K562 (cell line): ENCODE results near the gene POU2F1. TPM values are rescaled to one million over a fixed set of nuclear protein-coding genes. Genes with fewer than 3 reads are reported as not detected.

ENCODE experiments used
- CBX5 ChIP-seq: IDR thresholded peaks from 2 replicates; pipeline ENCODE4 v1.6.1; 2014; ENCODE audit warnings: low read depth, borderline replicate concordance
- FOSL1 ChIP-seq: fragments of 200-800 bp; sonication (Bioruptor generic); conservative IDR thresholded peaks from 2 replicates; pipeline ENCODE4 v1.6.1; 2016; ENCODE audit warnings: missing genetic modification characterization, missing compliant biosample characterization
- FOXK2 ChIP-seq, 2 experiments: fragments of 450-650 bp; IDR thresholded peaks in 1 of 2; conservative IDR thresholded peaks in 1 of 2; 2 replicates each; pipeline ENCODE4 v1.6.1; 2016; ENCODE audit warnings: low read depth in 2 of 2, mild to moderate bottlenecking in 1 of 2
- GATAD2B ChIP-seq: fragments of 450-650 bp; IDR thresholded peaks from 2 replicates; pipeline ENCODE4 v1.6.1; 2017; ENCODE audit warnings: mild to moderate bottlenecking, borderline replicate concordance
- HNRNPLL ChIP-seq: fragments of 200-400 bp; formaldehyde crosslinking; IDR thresholded peaks from 2 replicates; pipeline ENCODE4 v1.6.1; 2017; ENCODE audit warnings: low read length, low read depth, mild to moderate bottlenecking; ENCODE audit not compliant: poor library complexity, severe bottlenecking
- KHSRP ChIP-seq: fragments of 450-650 bp; IDR thresholded peaks from 2 replicates; pipeline ENCODE4 v1.6.1; 2017
- L3MBTL2 ChIP-seq: fragments of 450-650 bp; IDR thresholded peaks from 2 replicates; pipeline ENCODE4 v1.6.1; 2016; ENCODE audit warnings: mild to moderate bottlenecking, moderate library complexity
- MAZ ChIP-seq, 2 experiments: fragments of 450-650 bp in 1 of 2; sonication (generic) in 1 of 2; formaldehyde crosslinking; IDR thresholded peaks in 1 of 2; conservative IDR thresholded peaks in 1 of 2; 2 replicates each; pipeline versions ENCODE4 v1.4.0 to v1.5.0; 2020; ENCODE audit warnings: mild to moderate bottlenecking in 1 of 2, missing genetic modification reagents in 1 of 2
- ZNF384 ChIP-seq: IDR thresholded peaks from 2 replicates; pipeline ENCODE4 v1.6.1; 2012; ENCODE audit warnings: low read depth, low read length, improper control_type of control experiment
- ZNF79 ChIP-seq: fragments of 250-450 bp; sonication (Bioruptor Pico); IDR thresholded peaks from 2 replicates; pipeline ENCODE4 v1.4.0; 2020; ENCODE audit warnings: low read depth, mild to moderate bottlenecking, moderate library complexity
- ZNF830 ChIP-seq: fragments of 250-450 bp; sonication (Bioruptor Pico); IDR thresholded peaks from 2 replicates; pipeline ENCODE4 v1.5.0; 2021; ENCODE audit warnings: mild to moderate bottlenecking
- polyA plus RNA-seq, 8 experiments: library from polyadenylated mRNA; depleted of rRNA in 4 of 8; stranded (reverse) in 5 of 8; unstranded in 3 of 8; fragments of >200 nt; fragmentation: Nextera tagmentation in 2 of 8; fragmentation: Illumina TruSeq in 1 of 8; extraction: Ambion mirVana in 2 of 8; extraction: Trizol in 1 of 8; gene quantifications; 2 replicates each; pipeline versions ENCODE4 v1.2.1 to v1.2.3, GENCODE V29; 2011 to 2014; ENCODE audit warnings: inconsistent platforms in 1 of 8, missing spikeins in 1 of 8
- total RNA-seq, 7 experiments: library from RNA; depleted of rRNA in 6 of 7; stranded (reverse); fragments of >200 nt in 6 of 7; fragmentation: Illumina TruSeq in 2 of 7; extraction: Trizol in 2 of 7; gene quantifications; 2 replicates each; pipeline versions ENCODE4 v1.2.1 to v1.2.3, GENCODE V29; 2011 to 2021; ENCODE audit warnings: low replicate concordance in 1 of 7
- TF ChIP-seq, protein P1 (sequence below): fragments of 450-650 bp; IDR thresholded peaks from 2 replicates; pipeline ENCODE4 v1.6.1; 2016; ENCODE audit warnings: mild to moderate bottlenecking
- TF ChIP-seq, protein P2 (sequence below), 2 experiments: IDR thresholded peaks; 2 replicates each; pipeline ENCODE4 v1.6.1; 2012; ENCODE audit warnings: improper control_type of control experiment in 2 of 2, low read depth in 2 of 2, low read length in 2 of 2, borderline replicate concordance in 1 of 2
- TF ChIP-seq, protein P3 (sequence below): sonication (generic); formaldehyde crosslinking; IDR thresholded peaks from 2 replicates; pipeline ENCODE4 v1.9.0; 2022; ENCODE audit warnings: mild to moderate bottlenecking, missing genetic modification reagents
- TF ChIP-seq, protein P4 (sequence below): sonication (generic); formaldehyde crosslinking; IDR thresholded peaks from 2 replicates; pipeline ENCODE4 v1.8.0; 2023; ENCODE audit warnings: mild to moderate bottlenecking, missing genetic modification reagents
- TF ChIP-seq, protein P5 (sequence below): sonication (generic); formaldehyde crosslinking; IDR thresholded peaks from 2 replicates; pipeline ENCODE4 v1.9.0; 2022; ENCODE audit warnings: mild to moderate bottlenecking, missing genetic modification reagents

Gene POU2F1
- total and polyA plus RNA-seq, 9 of the 15 experiments (the other 6 are each of a cell fraction or from before 2014, with no cell fraction given), result 2.6 to 22.3 (median 8.8) TPM

DNA sequence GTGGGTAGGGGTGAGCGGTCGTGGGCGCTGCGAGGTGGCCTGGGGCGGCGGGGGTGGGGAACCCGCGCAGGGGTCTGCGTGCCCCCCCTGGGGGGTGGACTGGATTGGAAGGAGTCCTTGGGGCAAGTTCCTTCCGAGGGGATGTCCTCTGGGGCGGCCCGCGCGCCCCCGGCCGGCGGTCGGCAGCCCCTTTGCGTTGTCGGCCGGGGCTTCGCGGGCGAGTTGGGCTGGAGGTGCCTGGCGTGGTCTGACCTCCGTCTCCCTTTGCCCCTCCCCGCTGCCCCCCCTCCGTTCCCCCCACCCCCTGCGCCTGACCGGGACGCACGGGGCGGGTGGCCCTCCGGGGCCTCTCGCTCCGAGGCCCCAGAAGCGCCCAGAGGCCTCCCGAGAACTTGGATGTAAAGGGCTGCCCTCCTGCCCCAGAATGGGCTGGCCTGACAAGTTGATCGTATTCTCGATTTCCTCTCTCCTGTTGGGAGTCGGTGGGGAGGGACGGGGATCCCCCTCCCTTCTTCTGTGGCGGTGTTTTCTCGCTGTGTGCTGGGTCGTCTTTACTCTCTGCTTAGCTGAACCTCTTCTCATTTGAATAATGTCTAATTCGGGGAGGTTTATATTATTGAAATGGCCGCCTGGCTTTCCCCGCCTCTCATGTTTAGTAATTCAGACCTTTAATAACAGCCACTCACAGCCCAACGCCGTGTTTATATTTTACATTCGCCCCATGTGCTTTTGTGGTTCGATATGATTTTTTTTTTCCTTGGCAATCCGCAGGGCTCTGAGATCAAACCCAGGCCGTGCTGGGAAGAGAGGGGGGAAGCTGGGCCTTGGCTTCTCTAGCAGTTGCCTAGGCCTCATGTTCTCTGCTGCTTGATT is 1.3 kb downstream of the POU2F1 start (continued):
- TF ChIP-seq, protein P1, sequence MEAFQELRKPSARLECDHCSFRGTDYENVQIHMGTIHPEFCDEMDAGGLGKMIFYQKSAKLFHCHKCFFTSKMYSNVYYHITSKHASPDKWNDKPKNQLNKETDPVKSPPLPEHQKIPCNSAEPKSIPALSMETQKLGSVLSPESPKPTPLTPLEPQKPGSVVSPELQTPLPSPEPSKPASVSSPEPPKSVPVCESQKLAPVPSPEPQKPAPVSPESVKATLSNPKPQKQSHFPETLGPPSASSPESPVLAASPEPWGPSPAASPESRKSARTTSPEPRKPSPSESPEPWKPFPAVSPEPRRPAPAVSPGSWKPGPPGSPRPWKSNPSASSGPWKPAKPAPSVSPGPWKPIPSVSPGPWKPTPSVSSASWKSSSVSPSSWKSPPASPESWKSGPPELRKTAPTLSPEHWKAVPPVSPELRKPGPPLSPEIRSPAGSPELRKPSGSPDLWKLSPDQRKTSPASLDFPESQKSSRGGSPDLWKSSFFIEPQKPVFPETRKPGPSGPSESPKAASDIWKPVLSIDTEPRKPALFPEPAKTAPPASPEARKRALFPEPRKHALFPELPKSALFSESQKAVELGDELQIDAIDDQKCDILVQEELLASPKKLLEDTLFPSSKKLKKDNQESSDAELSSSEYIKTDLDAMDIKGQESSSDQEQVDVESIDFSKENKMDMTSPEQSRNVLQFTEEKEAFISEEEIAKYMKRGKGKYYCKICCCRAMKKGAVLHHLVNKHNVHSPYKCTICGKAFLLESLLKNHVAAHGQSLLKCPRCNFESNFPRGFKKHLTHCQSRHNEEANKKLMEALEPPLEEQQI, result no peak
- TF ChIP-seq HNRNPLL, result no peak
- TF ChIP-seq L3MBTL2, result peak; percentile 43; the same call in 1 of the 2 replicates
- TF ChIP-seq GATAD2B, result no peak; the same call in 1 of the 2 replicates
- no peak for TF ChIP-seq ZNF830 (CRISPR knock-in tag)
- no peak for TF ChIP-seq CBX5
- peak; percentile 77 for TF ChIP-seq ZNF384
- no peak for TF ChIP-seq KHSRP
- TF ChIP-seq, protein P2, sequence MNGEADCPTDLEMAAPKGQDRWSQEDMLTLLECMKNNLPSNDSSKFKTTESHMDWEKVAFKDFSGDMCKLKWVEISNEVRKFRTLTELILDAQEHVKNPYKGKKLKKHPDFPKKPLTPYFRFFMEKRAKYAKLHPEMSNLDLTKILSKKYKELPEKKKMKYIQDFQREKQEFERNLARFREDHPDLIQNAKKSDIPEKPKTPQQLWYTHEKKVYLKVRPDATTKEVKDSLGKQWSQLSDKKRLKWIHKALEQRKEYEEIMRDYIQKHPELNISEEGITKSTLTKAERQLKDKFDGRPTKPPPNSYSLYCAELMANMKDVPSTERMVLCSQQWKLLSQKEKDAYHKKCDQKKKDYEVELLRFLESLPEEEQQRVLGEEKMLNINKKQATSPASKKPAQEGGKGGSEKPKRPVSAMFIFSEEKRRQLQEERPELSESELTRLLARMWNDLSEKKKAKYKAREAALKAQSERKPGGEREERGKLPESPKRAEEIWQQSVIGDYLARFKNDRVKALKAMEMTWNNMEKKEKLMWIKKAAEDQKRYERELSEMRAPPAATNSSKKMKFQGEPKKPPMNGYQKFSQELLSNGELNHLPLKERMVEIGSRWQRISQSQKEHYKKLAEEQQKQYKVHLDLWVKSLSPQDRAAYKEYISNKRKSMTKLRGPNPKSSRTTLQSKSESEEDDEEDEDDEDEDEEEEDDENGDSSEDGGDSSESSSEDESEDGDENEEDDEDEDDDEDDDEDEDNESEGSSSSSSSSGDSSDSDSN (IDR thresholded peaks at IDR 0.05; ENCODE audit: borderline replicate concordance in 1 of 2, low read depth in 2 of 2, low read length in 2 of 2), result peak; percentile 10 to 86; a peak in 2 of 4 replicates
- TF ChIP-seq, protein P3, sequence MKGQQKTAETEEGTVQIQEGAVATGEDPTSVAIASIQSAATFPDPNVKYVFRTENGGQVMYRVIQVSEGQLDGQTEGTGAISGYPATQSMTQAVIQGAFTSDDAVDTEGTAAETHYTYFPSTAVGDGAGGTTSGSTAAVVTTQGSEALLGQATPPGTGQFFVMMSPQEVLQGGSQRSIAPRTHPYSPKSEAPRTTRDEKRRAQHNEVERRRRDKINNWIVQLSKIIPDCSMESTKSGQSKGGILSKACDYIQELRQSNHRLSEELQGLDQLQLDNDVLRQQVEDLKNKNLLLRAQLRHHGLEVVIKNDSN, result no peak
- TF ChIP-seq, protein P4, sequence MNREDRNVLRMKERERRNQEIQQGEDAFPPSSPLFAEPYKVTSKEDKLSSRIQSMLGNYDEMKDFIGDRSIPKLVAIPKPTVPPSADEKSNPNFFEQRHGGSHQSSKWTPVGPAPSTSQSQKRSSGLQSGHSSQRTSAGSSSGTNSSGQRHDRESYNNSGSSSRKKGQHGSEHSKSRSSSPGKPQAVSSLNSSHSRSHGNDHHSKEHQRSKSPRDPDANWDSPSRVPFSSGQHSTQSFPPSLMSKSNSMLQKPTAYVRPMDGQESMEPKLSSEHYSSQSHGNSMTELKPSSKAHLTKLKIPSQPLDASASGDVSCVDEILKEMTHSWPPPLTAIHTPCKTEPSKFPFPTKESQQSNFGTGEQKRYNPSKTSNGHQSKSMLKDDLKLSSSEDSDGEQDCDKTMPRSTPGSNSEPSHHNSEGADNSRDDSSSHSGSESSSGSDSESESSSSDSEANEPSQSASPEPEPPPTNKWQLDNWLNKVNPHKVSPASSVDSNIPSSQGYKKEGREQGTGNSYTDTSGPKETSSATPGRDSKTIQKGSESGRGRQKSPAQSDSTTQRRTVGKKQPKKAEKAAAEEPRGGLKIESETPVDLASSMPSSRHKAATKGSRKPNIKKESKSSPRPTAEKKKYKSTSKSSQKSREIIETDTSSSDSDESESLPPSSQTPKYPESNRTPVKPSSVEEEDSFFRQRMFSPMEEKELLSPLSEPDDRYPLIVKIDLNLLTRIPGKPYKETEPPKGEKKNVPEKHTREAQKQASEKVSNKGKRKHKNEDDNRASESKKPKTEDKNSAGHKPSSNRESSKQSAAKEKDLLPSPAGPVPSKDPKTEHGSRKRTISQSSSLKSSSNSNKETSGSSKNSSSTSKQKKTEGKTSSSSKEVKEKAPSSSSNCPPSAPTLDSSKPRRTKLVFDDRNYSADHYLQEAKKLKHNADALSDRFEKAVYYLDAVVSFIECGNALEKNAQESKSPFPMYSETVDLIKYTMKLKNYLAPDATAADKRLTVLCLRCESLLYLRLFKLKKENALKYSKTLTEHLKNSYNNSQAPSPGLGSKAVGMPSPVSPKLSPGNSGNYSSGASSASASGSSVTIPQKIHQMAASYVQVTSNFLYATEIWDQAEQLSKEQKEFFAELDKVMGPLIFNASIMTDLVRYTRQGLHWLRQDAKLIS (CRISPR knock-in tag), result peak; percentile 74
- peak; percentile 99 to 100 for TF ChIP-seq FOXK2 (conservative IDR thresholded peaks at IDR 0.05 in 1 of 2, IDR thresholded peaks at IDR 0.05 in 1 of 2; ENCODE audit: low read depth in 2 of 2)
- TF ChIP-seq, protein P5, sequence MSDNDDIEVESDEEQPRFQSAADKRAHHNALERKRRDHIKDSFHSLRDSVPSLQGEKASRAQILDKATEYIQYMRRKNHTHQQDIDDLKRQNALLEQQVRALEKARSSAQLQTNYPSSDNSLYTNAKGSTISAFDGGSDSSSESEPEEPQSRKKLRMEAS (CRISPR knock-in tag), result no peak
- peak; percentile 63 to 76; a peak in 3 of 4 replicates for TF ChIP-seq MAZ (CRISPR knock-in tag; conservative IDR thresholded peaks at IDR 0.05 in 1 of 2, IDR thresholded peaks at IDR 0.05 in 1 of 2)
- TF ChIP-seq FOSL1 (tag), result no peak
- peak; percentile 96 for TF ChIP-seq ZNF79 (CRISPR knock-in tag)
